ENCODE results near the gene ARPC1B. TPM values are rescaled to one million over a fixed set of nuclear protein-coding genes. Genes with fewer than 3 reads are reported as not detected.
A peak's percentile ranks its signal among the peaks of the same experiment; 100 is the strongest.

The ARPC1B gene
- total and polyA plus RNA-seq, 2 of the 4 experiments (the other 2 are of a cell fraction): 351 to 488 TPM

- in situ Hi-C loops (cut with MboI; ENCODE audit: low sequenced_read_pairs) (no loop called here), intact Hi-C loops (cut with micrococcal nuclease) (no loop called here), dilution Hi-C loops (cut with HindIII; ENCODE audit: low sequenced_read_pairs, unreplicated experiment) (no loop called here)
- H3K4me1 ChIP-seq (ENCODE audit: control insufficient read depth, insufficient read depth, low read length): no peaks in the 10 kb centered on the region
- no peak overlapping the region for H3K9ac ChIP-seq (ENCODE audit: low read depth, low read length)
- H2BK15ac ChIP-seq (ENCODE audit: low read depth, low read length): no peak overlapping the region
- BruUV-seq (replicated peaks): no TSS peak
- ChIA-PET CTCF (no interaction called here), POLR2A (ENCODE audit: unreplicated experiment) (interaction anchor here (0.6 to 0.8 kb wide), 2 partner anchors 10 to 193 kb away, joined by 3 to 4 read pairs; partner anchors contain the start of genes BUD31 and PDAP1)
- no peak overlapping the region for H3K4ac ChIP-seq (ENCODE audit: low read depth, low read length)
- peaks cover 69% of the 10 kb centered on the region for H3K36me3 ChIP-seq (ENCODE audit: control insufficient read depth, insufficient read depth, low read length)
- H3K4me2 ChIP-seq (ENCODE audit: low read depth, low read length): no peak overlapping the region
- H3K9me1 ChIP-seq (ENCODE audit: insufficient read depth, low read length): no peaks in the 10 kb centered on the region
- peaks cover 24% of the 10 kb centered on the region for H4K20me1 ChIP-seq (ENCODE audit: insufficient read depth, low read length)
- H2AK9ac ChIP-seq (replicated peaks; ENCODE audit: low read depth, low read length, poor library complexity): peak overlapping the region; percentile 55
- DNase-seq (no peak), ATAC-seq (ENCODE audit: low read depth) (no peak)
- no peak overlapping the region for H3K4me3 ChIP-seq (ENCODE audit: insufficient read depth, low read depth, low read length)
- no peak overlapping the region for H3K23ac ChIP-seq (ENCODE audit: low read depth, low read length)
- no peak overlapping the region for H4K91ac ChIP-seq (ENCODE audit: insufficient read depth, low read depth, low read length)
- H2BK5ac ChIP-seq (ENCODE audit: low read depth, low read length, poor library complexity, severe bottlenecking): no peak overlapping the region
- H4K8ac ChIP-seq (ENCODE audit: low read depth in 2 of 2, low read length in 2 of 2): no peak overlapping the region
- H4K5ac ChIP-seq (ENCODE audit: low read depth, low read length): no peak overlapping the region
- no peak for TF ChIP-seq CEBPB (IDR thresholded peaks at IDR 0.05; ENCODE audit: low read depth, low read length)
- TF ChIP-seq MAZ (IDR thresholded peaks at IDR 0.05; ENCODE audit: borderline replicate concordance, low read depth, low read length): no peak
- no peak for TF ChIP-seq ELK1 (IDR thresholded peaks at IDR 0.05; ENCODE audit: borderline replicate concordance, low read depth, low read length)
- no peak for TF ChIP-seq CTCF (conservative IDR thresholded peaks at IDR 0.05; ENCODE audit: low read depth, low read length)
- no peak for TF ChIP-seq MAFK (IDR thresholded peaks at IDR 0.05; ENCODE audit: low read depth, low read length)
- no peak for TF ChIP-seq NFE2L2 (IDR thresholded peaks at IDR 0.05; ENCODE audit: low read depth, low read length)
- H2AFZ ChIP-seq (replicated peaks; ENCODE audit: low read length, poor library complexity): no peak overlapping the region
- H3K27me3 ChIP-seq (ENCODE audit: control insufficient read depth, insufficient read depth, low read length): no peaks in the 10 kb centered on the region
- no peak overlapping the region for H3K14ac ChIP-seq (replicated peaks; ENCODE audit: low read depth, low read length)
- WGBS, 2 experiments (ENCODE audit: extremely low coverage in 2 of 2, insufficient read length in 1 of 2): no CpG with 5 or more reads among the region's 9 CpGs
- no peak overlapping the region for H2BK120ac ChIP-seq (ENCODE audit: low read depth, low read length)
- H3K27ac ChIP-seq (ENCODE audit: insufficient read depth, low read length): no peak overlapping the region
- H3K79me1 ChIP-seq (ENCODE audit: low read depth in 1 of 2, low read length in 2 of 2): peaks cover 15 to 18% of the 10 kb centered on the region in 2 experiments
- H3K18ac ChIP-seq (ENCODE audit: low read depth, low read length): no peak overlapping the region
- H2BK20ac ChIP-seq (ENCODE audit: low read depth, low read length): no peak overlapping the region
- no peak overlapping the region for H2AK5ac ChIP-seq (ENCODE audit: low read depth, low read length)
- H3K9me3 ChIP-seq (ENCODE audit: control insufficient read depth, insufficient read depth, low read length): no peaks in the 10 kb centered on the region
- no peak overlapping the region for H3K56ac ChIP-seq (ENCODE audit: extremely low read depth, insufficient read depth, low read length)
Measured at GRCh38 chr7:99418260-99418659, 43.7 kb downstream of the ARPC1B start.
